NCI-H460 (cell line): ENCODE data around the gene CLEC9A. TPM values are rescaled to one million over a fixed set of nuclear protein-coding genes. Genes with fewer than 3 reads are reported as not detected.

Experiments
- DNase-seq: peaks from one replicate; pipeline ENCODE4 v3.0.0-alpha.2; 2016; ENCODE audit warnings: low read depth; ENCODE audit errors: extremely low read depth
- total RNA-seq: library from RNA; depleted of rRNA; stranded (reverse); fragments of >200 nt; shearing (Covaris generic); gene quantifications from 2 replicates; pipeline ENCODE4 v1.2.3, GENCODE V29; 2014; rRNA removed

CLEC9A gene
- total RNA-seq, 1 experiment from 2014 or later, result not detected

DNA sequence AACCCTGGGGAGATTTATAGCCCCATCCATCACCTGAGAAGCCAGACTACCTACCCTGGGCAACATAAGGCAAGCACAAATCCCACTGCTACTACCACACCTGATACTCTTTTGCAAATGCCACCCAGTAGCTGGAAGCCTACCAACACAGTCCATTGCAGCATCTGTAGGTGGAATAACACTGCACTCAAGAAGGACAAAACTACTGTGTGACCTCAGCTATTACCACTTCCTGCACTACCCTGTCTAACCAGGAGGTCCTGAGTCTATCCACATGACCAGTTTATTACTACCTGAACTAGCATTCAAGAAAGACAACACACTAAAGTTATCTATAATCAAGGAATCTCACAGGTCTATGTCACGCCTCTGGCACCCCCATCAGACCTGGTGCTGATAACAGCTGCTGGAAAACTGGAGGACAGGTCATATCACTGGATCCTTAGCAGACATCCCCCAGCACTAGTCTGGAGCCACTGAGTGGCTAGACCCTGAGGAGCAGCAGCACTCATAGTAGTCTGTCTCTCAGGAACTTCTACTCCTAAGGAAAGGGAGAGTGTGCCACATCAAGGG is 71.3 kb downstream of the CLEC9A start:
- no peak for DNase-seq

DNA sequence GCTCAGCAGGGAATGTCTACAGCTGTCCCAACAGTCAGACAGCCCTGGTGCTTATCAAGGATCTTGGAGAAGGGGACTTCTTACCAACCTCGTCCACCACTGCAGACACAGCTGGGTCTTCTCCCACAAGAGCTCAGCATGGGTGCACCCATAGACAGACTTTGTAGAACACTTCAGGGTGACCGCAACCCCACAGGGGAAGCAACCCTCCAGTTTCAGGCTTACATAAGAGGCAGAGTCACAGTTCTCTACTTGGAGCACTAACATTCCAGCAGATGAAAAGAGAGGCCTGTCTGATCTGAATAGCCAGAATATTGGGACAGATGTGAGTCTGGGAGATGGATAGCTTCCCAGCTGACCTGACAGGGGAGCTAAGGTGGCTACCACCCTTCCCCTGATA is 71.8 kb downstream of the CLEC9A start:
- no peak for DNase-seq

DNA sequence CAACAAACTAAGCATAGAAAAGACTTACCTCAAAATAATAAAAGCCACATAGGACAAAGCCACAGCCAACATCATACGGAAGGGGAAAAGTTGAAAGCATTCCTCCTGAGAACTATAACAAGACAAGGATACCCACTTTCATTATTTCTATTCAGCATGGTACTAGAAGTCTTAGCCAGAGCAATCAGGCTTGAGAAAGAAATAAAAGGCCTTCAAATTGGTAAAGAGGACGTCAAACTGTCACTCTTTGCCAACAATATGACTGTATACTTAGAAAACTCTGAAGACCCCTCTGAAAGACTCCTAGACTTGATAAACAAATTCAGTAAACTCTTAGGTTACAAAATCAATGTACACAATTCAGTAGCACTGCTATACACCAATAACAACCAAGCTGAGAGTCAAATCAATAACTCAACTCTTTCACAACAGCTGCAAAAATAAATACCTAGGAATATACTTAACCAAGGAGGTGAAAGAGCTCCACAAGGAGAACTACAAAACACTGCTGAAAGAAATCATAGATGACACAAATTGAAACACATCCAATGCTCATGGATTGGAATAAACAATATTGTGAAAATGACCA is 79.9 kb downstream of the CLEC9A start:
- no peak for DNase-seq

DNA sequence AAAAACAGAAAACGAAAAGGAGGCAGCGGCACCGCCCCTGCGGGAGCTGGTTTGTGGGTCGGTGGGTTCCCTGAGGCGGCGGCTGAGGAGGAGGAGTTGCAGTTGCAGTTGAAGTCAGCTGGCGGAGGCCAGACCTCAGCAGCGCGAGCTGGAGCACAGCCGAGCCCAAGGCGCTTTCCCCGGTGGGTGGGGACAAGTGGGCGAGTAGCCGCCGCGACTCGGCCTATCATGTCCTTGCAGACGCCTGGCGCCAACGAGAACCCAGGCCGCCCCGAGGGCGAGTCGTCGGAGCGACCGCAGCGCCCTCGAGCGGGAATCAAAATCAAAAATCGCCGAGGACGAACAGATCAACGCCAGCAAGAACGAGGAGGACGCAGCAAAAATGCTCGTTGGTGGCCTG is 81.0 kb downstream of the CLEC9A start:
- no peak for DNase-seq

DNA sequence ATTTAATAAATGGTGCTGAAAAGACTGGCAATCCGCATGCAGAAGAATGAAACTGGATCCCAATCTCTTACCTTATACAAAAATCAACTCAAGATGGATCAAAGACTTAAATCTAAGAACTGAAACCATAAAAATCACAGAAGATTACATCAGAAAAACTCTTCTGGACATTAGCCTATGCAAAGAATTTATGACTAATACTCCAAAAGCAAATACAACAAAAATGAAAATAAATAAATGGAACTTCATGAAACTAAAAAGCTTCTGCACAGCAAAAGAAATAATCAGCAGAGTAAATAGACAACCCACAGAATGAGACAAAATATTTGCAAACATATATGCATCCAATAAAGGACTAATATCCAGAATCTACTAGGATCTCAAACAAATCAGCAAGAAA is 82.6 kb downstream of the CLEC9A start:
- DNase-seq, result no peak

GRCh38 chr12:10113920-10114319 is 83.4 kb downstream of the CLEC9A start:
- DNase-seq, result no peak

GRCh38 chr12:10115311-10115710 is 84.8 kb downstream of the CLEC9A start:
- DNase-seq, result no peak

Other genes with a start within 250 kb of the CLEC9A start
- 0.22 TPM in 1 of 2 replicates, not detected in the other for gene KLRF1, start 203.2 kb upstream of the CLEC9A start, total RNA-seq
- gene CLEC2B, start 161.3 kb upstream of the CLEC9A start, total RNA-seq, result 0.38 and 0.77 TPM in 2 replicates
- gene KLRF2, start 149.2 kb upstream of the CLEC9A start, total RNA-seq, result not detected in 2 replicates
- not detected in 2 replicates for gene CLEC2A, start 98.3 kb upstream of the CLEC9A start, total RNA-seq
- gene CLEC12A, start 59.3 kb upstream of the CLEC9A start, total RNA-seq, result not detected in 2 replicates
- gene CLEC1B, start 31.6 kb upstream of the CLEC9A start, total RNA-seq, result not detected in 2 replicates
- not detected in 2 replicates for gene CLEC12B, start 20.1 kb upstream of the CLEC9A start, total RNA-seq
- gene CLEC1A, start 68.3 kb downstream of the CLEC9A start, total RNA-seq, result not detected in 2 replicates
- gene CLEC7A, start 99.5 kb downstream of the CLEC9A start, total RNA-seq, result not detected in 2 replicates
- not detected in 2 replicates for gene OLR1, start 141.4 kb downstream of the CLEC9A start, total RNA-seq
- not detected in 2 replicates for gene TMEM52B, start 148.3 kb downstream of the CLEC9A start, total RNA-seq
- 38.1 and 42.7 TPM in 2 replicates for gene GABARAPL1, start 182.2 kb downstream of the CLEC9A start, total RNA-seq